Panc1 (cell line): ENCODE results near the gene NFAM1.

ENCODE experiments used
- TCF7L2 ChIP-seq: IDR thresholded peaks from 2 replicates; pipeline ENCODE4 v1.6.1; 2011; ENCODE audit warnings: mild to moderate bottlenecking, low read depth, low read length, inconsistent platforms
- TF ChIP-seq, protein P1 (sequence below): fragments of 450-650 bp; IDR thresholded peaks from 2 replicates; pipeline ENCODE4 v1.5.1; 2017; ENCODE audit warnings: mild to moderate bottlenecking

- TF ChIP-seq, protein P1, sequence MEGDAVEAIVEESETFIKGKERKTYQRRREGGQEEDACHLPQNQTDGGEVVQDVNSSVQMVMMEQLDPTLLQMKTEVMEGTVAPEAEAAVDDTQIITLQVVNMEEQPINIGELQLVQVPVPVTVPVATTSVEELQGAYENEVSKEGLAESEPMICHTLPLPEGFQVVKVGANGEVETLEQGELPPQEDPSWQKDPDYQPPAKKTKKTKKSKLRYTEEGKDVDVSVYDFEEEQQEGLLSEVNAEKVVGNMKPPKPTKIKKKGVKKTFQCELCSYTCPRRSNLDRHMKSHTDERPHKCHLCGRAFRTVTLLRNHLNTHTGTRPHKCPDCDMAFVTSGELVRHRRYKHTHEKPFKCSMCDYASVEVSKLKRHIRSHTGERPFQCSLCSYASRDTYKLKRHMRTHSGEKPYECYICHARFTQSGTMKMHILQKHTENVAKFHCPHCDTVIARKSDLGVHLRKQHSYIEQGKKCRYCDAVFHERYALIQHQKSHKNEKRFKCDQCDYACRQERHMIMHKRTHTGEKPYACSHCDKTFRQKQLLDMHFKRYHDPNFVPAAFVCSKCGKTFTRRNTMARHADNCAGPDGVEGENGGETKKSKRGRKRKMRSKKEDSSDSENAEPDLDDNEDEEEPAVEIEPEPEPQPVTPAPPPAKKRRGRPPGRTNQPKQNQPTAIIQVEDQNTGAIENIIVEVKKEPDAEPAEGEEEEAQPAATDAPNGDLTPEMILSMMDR = no peak
- no peak for TF ChIP-seq TCF7L2
These were observed 5.0 kb downstream of the NFAM1 start for GRCh38 chr22:42427167-42427566.
